Lower lobe of right lung (tissue), 2 donors: Measurements from ENCODE around the gene NBL1. TPM values are rescaled to one million over a fixed set of nuclear protein-coding genes. Genes with fewer than 3 reads are reported as not detected.

Source experiments
- ATAC-seq, 2 donors: fragments of 200-7000 bp; cut with Tn5 transposase; one replicate each; pipeline ENCODE4 v1.9.1; 2020 to 2022; ENCODE audit warnings: mild to moderate bottlenecking in 2 of 2, moderate library complexity in 2 of 2
- DNase-seq: peaks from one replicate; pipeline ENCODE4 v3.0.0-alpha.2; 2020
- H3K27ac ChIP-seq: fragments of 200-600 bp; one replicate; pipeline ENCODE4 v1.8.0; 2022
- H3K27me3 ChIP-seq: fragments of 200-600 bp; one replicate; pipeline ENCODE4 v1.8.0; 2022; ENCODE audit warnings: low read depth
- H3K36me3 ChIP-seq: fragments of 200-600 bp; one replicate; pipeline ENCODE4 v1.8.0; 2022; ENCODE audit warnings: mild to moderate bottlenecking
- H3K4me1 ChIP-seq: fragments of 200-600 bp; one replicate; pipeline ENCODE4 v1.8.0; 2022
- H3K4me3 ChIP-seq: fragments of 200-600 bp; one replicate; pipeline ENCODE4 v1.8.0; 2022; ENCODE audit warnings: mild to moderate bottlenecking
- H3K9me3 ChIP-seq: fragments of 200-600 bp; one replicate; pipeline ENCODE4 v1.8.0; 2022
- CTCF ChIP-seq: fragments of 200-600 bp; IDR thresholded peaks from one replicate; pipeline ENCODE4 v1.8.0; 2022; ENCODE audit warnings: antibody characterized with exemption, mild to moderate bottlenecking
- intact Hi-C: fragments of 100-400 bp; cut with DNase I; formaldehyde crosslinking; loops from one replicate; pipeline ENCODE4 v1.11.0; 2022
- total RNA-seq: library from RNA; stranded (reverse); fragmentation: NEBNext Ultra II Directional; extraction: Animal tissue kit (Norgen Biotek cat#: 25700); gene quantifications from one replicate; pipeline ENCODE4 v1.2.1, GENCODE V29; 2021
- donor health status: DM: no; HTN: yes; CAD: no; lungs with severe emphysema.

The NBL1 gene
- total RNA-seq, 1 donor from 2014 or later: 126 TPM

- no peak for DNase-seq
- H3K27ac ChIP-seq: no peak overlapping the region
- ATAC-seq: no peak
- H3K9me3 ChIP-seq: no peaks in the 10 kb centered on the region
- H3K36me3 ChIP-seq: peaks cover 4% of the 10 kb centered on the region
- H3K27me3 ChIP-seq: no peaks in the 10 kb centered on the region
- no peak overlapping the region for H3K4me3 ChIP-seq
- no peak for TF ChIP-seq CTCF
- peaks cover 43% of the 10 kb centered on the region for H3K4me1 ChIP-seq
- intact Hi-C loops: no loop called here
Observed at GRCh38 chr1:19599810-19600209, 44.3 kb upstream of the NBL1 start.

GRCh38 chr1:19602486-19602885, 41.6 kb upstream of the NBL1 start:
- Histone ChIP-seq H3K9me3 (no peaks in the 10 kb centered on the region), H3K4me3 (no peak overlapping the region), H3K4me1 (peaks cover 52% of the 10 kb centered on the region), H3K36me3 (peaks cover 4% of the 10 kb centered on the region), H3K27ac (peak overlapping the region; percentile 6), H3K27me3 (no peaks in the 10 kb centered on the region)
- no peak for DNase-seq
- intact Hi-C loops: no loop called here
- ATAC-seq: no peak
- no peak for TF ChIP-seq CTCF

GRCh38 chr1:19605967-19606366, 38.1 kb upstream of the NBL1 start:
- Histone ChIP-seq H3K4me3 (no peak overlapping the region), H3K4me1 (peaks cover 26% of the 10 kb centered on the region), H3K27ac (no peak overlapping the region), H3K27me3 (no peaks in the 10 kb centered on the region), H3K36me3 (peaks cover 8% of the 10 kb centered on the region), H3K9me3 (no peaks in the 10 kb centered on the region)
- DNase-seq (no peak), ATAC-seq (no peak)
- no peak for TF ChIP-seq CTCF
- intact Hi-C loops: no loop called here

GRCh38 chr1:19606817-19607642, 37.1 kb upstream of the NBL1 start:
- no peaks in the 10 kb centered on the region for H3K9me3 ChIP-seq
- H3K27me3 ChIP-seq: no peaks in the 10 kb centered on the region
- peaks cover 8% of the 10 kb centered on the region for H3K36me3 ChIP-seq
- DNase-seq: no peak
- peaks cover 26% of the 10 kb centered on the region for H3K4me1 ChIP-seq
- intact Hi-C loops: no loop called here
- no peak for TF ChIP-seq CTCF
- H3K4me3 ChIP-seq: no peak overlapping the region
- ATAC-seq: no peak
- H3K27ac ChIP-seq: no peak overlapping the region

GRCh38 chr1:19608232-19608631, 35.9 kb upstream of the NBL1 start:
- H3K4me1 ChIP-seq: peaks cover 26% of the 10 kb centered on the region
- H3K27me3 ChIP-seq: no peaks in the 10 kb centered on the region
- H3K4me3 ChIP-seq: no peak overlapping the region
- intact Hi-C loops: no loop called here
- H3K9me3 ChIP-seq: no peaks in the 10 kb centered on the region
- H3K27ac ChIP-seq: no peak overlapping the region
- peaks cover 6% of the 10 kb centered on the region for H3K36me3 ChIP-seq
- TF ChIP-seq CTCF: no peak
- ATAC-seq (no peak), DNase-seq (no peak)
